Smooth muscle cell (in vitro differentiated cells): ENCODE results near the gene CENPB. TPM values are rescaled to one million over a fixed set of nuclear protein-coding genes. Genes with fewer than 3 reads are reported as not detected.

Experiments
- DNase-seq: peaks from one replicate; lab custom pipeline; 2025; ENCODE audit not compliant: unreplicated experiment; lab: John Stamatoyannopoulos, UW
- H2AFZ ChIP-seq: fragments of 200-600 bp; sonication (generic); 2 replicates; pipeline ENCODE4 v1.6.0; 2016; ENCODE audit warnings: antibody characterized with exemption, low read depth, mild to moderate bottlenecking
- H3F3A ChIP-seq: fragments of 200-600 bp; sonication (generic); 2 replicates; pipeline ENCODE4 v1.6.0; 2017; ENCODE audit warnings: antibody characterized with exemption, low read depth
- H3K27ac ChIP-seq: fragments of 200-600 bp; sonication (generic); 2 replicates; pipeline ENCODE4 v1.5.1; 2016; ENCODE audit warnings: low read depth, mild to moderate bottlenecking
- H3K27me3 ChIP-seq: fragments of 200-600 bp; sonication (generic); 2 replicates; pipeline ENCODE4 v1.6.1; 2016; ENCODE audit warnings: low read depth, mild to moderate bottlenecking
- H3K36me3 ChIP-seq: fragments of 200-600 bp; sonication (generic); 2 replicates; pipeline ENCODE4 v1.5.1; 2016; ENCODE audit warnings: low read depth
- H3K4me1 ChIP-seq: fragments of 200-600 bp; sonication (generic); 2 replicates; pipeline ENCODE4 v1.5.1; 2016; ENCODE audit warnings: low read depth
- H3K4me2 ChIP-seq: fragments of 200-600 bp; sonication (generic); 2 replicates; pipeline ENCODE4 v1.6.0; 2016; ENCODE audit warnings: mild to moderate bottlenecking
- H3K4me3 ChIP-seq: fragments of 200-600 bp; sonication (generic); 2 replicates; pipeline ENCODE4 v1.5.1; 2016; ENCODE audit warnings: mild to moderate bottlenecking
- H3K79me2 ChIP-seq: fragments of 200-600 bp; sonication (generic); 2 replicates; pipeline ENCODE4 v1.6.0; 2016; ENCODE audit warnings: low read depth, mild to moderate bottlenecking
- H3K9ac ChIP-seq: fragments of 200-600 bp; sonication (generic); 2 replicates; pipeline ENCODE4 v1.6.0; 2016; ENCODE audit warnings: low read depth
- H3K9me3 ChIP-seq: fragments of 200-600 bp; sonication (generic); replicated peaks from 2 replicates; pipeline ENCODE4 v1.5.1; 2016; ENCODE audit warnings: low read depth
- H4K20me1 ChIP-seq: fragments of 200-600 bp; sonication (generic); 2 replicates; pipeline ENCODE4 v1.6.0; 2016; ENCODE audit warnings: low read depth
- CTCF ChIP-seq: fragments of 200-600 bp; sonication (generic); IDR thresholded peaks from 2 replicates; pipeline ENCODE4 v1.5.1; 2017; ENCODE audit warnings: borderline replicate concordance, mild to moderate bottlenecking, antibody characterized with exemption; ENCODE audit not compliant: insufficient read depth, poor library complexity, severe bottlenecking
- WGBS: methylation state at CpG from one replicate; pipeline ENCODE4 v1.1.7; 2016; ENCODE audit warnings: low lambda C conversion rate; 5-methylcytosine and 5-hydroxymethylcytosine counted together
- polyA plus RNA-seq: library from polyadenylated mRNA; unstranded; fragments of >200 nt; fragmentation: Nextera tagmentation; extraction: Ambion mirVana; gene quantifications from 2 replicates; pipeline ENCODE4 v1.2.1, GENCODE V29; 2016
- total RNA-seq: library from RNA; depleted of rRNA; stranded (reverse); fragments of >200 nt; gene quantifications from 2 replicates; pipeline ENCODE4 v1.2.3, GENCODE V29; 2014

The CENPB gene
- total and polyA plus RNA-seq, 2 experiments from 2014 or later = 10.4 to 23.6 TPM

DNA sequence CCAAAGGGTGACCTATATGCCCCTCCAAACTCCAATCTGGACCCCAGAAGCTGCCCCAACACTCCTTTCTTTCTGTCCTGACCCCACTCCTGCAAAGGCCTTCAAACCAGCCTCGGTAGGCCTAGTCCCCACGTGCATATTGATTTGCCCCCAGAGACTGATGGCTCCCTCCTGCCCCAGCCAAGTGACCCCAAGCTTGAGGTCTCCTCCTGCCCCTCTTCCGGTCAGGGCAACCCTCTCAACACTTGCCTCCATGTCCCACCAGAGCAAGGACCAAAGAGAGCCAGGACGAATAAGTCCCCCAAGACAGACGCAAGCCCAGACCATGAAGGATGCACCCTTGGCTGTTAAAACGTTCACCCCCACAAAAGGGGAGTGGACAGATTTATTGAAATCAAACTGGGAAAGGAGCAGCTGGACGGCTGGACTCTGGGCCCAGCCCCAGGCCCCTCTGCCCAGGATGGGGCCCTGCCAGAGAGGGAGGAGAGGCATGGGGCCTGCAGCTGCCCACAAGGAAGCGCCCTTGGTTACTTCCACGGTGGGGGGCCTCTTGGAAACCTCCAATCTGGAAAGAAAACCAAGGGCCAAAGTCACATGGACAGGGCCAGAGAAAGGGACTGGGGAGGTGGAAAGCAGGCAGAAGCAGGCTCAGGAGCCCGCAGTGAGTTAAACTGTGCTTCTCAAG is 2.9 kb downstream of the CENPB start:
- H3F3A ChIP-seq = peaks cover 16% of the 10 kb centered on the region
- no peak overlapping the region for H3K4me2 ChIP-seq
- peaks cover 11% of the 10 kb centered on the region for H3K27me3 ChIP-seq
- H3K36me3 ChIP-seq = no peaks in the 10 kb centered on the region
- H2AFZ ChIP-seq = no peak overlapping the region
- DNase-seq = no peak
- peaks cover 35% of the 10 kb centered on the region for H4K20me1 ChIP-seq
- H3K79me2 ChIP-seq = peaks cover 24% of the 10 kb centered on the region
- 94% methylated on average over 10 of the region's 10 CpGs for WGBS
- no peak overlapping the region for H3K9ac ChIP-seq
- H3K4me1 ChIP-seq = peaks cover 10% of the 10 kb centered on the region
- no peaks in the 10 kb centered on the region for H3K9me3 ChIP-seq
- no peak overlapping the region for H3K4me3 ChIP-seq
- TF ChIP-seq CTCF = no peak
- no peak overlapping the region for H3K27ac ChIP-seq

GRCh38 chr20:3783068-3783489 is 3.5 kb downstream of the CENPB start:
- no peak for TF ChIP-seq CTCF
- DNase-seq = no peak
- Histone ChIP-seq H3K9me3 (no peaks in the 10 kb centered on the region), H3F3A (peaks cover 14% of the 10 kb centered on the region), H3K4me1 (peaks cover 10% of the 10 kb centered on the region), H3K79me2 (peaks cover 24% of the 10 kb centered on the region), H3K9ac (no peak overlapping the region), H3K4me3 (no peak overlapping the region), H3K4me2 (no peak overlapping the region), H2AFZ (no peak overlapping the region), H3K27me3 (peaks cover 16% of the 10 kb centered on the region), H4K20me1 (peaks cover 35% of the 10 kb centered on the region), H3K27ac (no peak overlapping the region), H3K36me3 (no peaks in the 10 kb centered on the region)
- 73% methylated on average over 2 of the region's 2 CpGs for WGBS

- no peak for DNase-seq
- Histone ChIP-seq H4K20me1 (peaks cover 35% of the 10 kb centered on the region), H3F3A (peaks cover 14% of the 10 kb centered on the region), H3K9me3 (no peaks in the 10 kb centered on the region), H3K27ac (no peak overlapping the region), H3K27me3 (peaks cover 19% of the 10 kb centered on the region), H3K4me2 (no peak overlapping the region), H3K36me3 (no peaks in the 10 kb centered on the region), H3K79me2 (peaks cover 24% of the 10 kb centered on the region), H3K4me1 (peaks cover 10% of the 10 kb centered on the region), H3K4me3 (no peak overlapping the region), H3K9ac (no peak overlapping the region), H2AFZ (no peak overlapping the region)
- 81% methylated on average over 6 of the region's 6 CpGs for WGBS
- TF ChIP-seq CTCF = no peak
These were observed 3.9 kb downstream of the CENPB start for GRCh38 chr20:3782597-3782996.
